Measurements from ENCODE around the gene JMJD8. TPM values are rescaled to one million over a fixed set of nuclear protein-coding genes. Genes with fewer than 3 reads are reported as not detected.

The JMJD8 gene
- total RNA-seq, 1 donor from 2014 or later = 57.6 TPM

DNA sequence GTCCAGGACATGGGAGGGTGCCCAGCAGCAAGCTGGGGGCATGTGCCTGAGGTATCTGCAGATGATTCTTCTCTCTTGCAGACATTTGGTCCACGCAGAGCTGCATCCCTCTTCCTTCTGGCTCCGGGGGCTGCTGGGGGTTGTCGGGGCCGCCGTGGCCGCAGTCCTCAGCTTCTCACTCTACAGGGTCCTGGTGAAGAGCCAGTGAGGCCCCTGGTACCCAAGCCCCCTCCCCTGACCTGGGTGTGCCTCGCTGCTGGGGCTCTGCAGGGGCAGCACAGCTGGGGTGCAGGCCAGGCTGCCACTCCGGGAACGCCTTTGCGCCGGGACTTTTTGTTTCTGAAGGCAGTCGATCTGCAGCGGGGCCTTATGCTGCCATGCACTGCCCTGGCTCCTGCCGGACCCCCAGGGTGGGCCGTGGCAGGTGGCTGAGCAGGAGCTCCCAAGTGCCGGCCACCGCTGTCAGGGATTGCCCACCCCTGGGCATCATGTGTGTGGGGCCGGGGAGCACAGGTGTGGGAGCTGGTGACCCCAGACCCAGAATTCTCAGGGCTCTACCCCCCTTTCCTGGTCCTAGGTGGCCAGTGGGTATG is 10.6 kb downstream of the JMJD8 start:
- no peaks in the 10 kb centered on the region for H3K27me3 Mint-ChIP-seq (ENCODE audit: unreplicated experiment)

GRCh38 chr16:672851-673250 is 11.3 kb downstream of the JMJD8 start:
- DNase-seq (ENCODE audit: extremely low spot score, unreplicated experiment) = no peak
- no peak overlapping the region for H3K4me3 Mint-ChIP-seq (ENCODE audit: unreplicated experiment)
- peaks cover 9% of the 10 kb centered on the region for H3K4me1 Mint-ChIP-seq (ENCODE audit: unreplicated experiment)
- H3K27ac Mint-ChIP-seq (ENCODE audit: unreplicated experiment) = no peak overlapping the region
- no peaks in the 10 kb centered on the region for H3K27me3 Mint-ChIP-seq (ENCODE audit: unreplicated experiment)
- TF ChIP-seq, protein P1, sequence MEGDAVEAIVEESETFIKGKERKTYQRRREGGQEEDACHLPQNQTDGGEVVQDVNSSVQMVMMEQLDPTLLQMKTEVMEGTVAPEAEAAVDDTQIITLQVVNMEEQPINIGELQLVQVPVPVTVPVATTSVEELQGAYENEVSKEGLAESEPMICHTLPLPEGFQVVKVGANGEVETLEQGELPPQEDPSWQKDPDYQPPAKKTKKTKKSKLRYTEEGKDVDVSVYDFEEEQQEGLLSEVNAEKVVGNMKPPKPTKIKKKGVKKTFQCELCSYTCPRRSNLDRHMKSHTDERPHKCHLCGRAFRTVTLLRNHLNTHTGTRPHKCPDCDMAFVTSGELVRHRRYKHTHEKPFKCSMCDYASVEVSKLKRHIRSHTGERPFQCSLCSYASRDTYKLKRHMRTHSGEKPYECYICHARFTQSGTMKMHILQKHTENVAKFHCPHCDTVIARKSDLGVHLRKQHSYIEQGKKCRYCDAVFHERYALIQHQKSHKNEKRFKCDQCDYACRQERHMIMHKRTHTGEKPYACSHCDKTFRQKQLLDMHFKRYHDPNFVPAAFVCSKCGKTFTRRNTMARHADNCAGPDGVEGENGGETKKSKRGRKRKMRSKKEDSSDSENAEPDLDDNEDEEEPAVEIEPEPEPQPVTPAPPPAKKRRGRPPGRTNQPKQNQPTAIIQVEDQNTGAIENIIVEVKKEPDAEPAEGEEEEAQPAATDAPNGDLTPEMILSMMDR (IDR thresholded peaks at IDR 0.05) = no peak
- no peaks in the 10 kb centered on the region for H3K9me3 Mint-ChIP-seq (ENCODE audit: unreplicated experiment)
- peaks cover 5% of the 10 kb centered on the region for H3K36me3 Mint-ChIP-seq (ENCODE audit: unreplicated experiment)

More for the DNA sequence above, 10.6 kb downstream of the JMJD8 start:
- no peaks in the 10 kb centered on the region for H3K9me3 Mint-ChIP-seq (ENCODE audit: unreplicated experiment)
- TF ChIP-seq, protein P1 (IDR thresholded peaks at IDR 0.05) = no peak
- H3K36me3 Mint-ChIP-seq (ENCODE audit: unreplicated experiment) = peaks cover 5% of the 10 kb centered on the region
- no peak for DNase-seq (ENCODE audit: extremely low spot score, unreplicated experiment)
- H3K27ac Mint-ChIP-seq (ENCODE audit: unreplicated experiment) = no peak overlapping the region
- H3K4me3 Mint-ChIP-seq (ENCODE audit: unreplicated experiment) = no peak overlapping the region
- H3K4me1 Mint-ChIP-seq (ENCODE audit: unreplicated experiment) = peaks cover 9% of the 10 kb centered on the region

GRCh38 chr16:672371-672770 is 11.8 kb downstream of the JMJD8 start:
- Mint-ChIP-seq H3K27me3 (ENCODE audit: unreplicated experiment) (no peaks in the 10 kb centered on the region), H3K4me3 (ENCODE audit: unreplicated experiment) (no peak overlapping the region), H3K9me3 (ENCODE audit: unreplicated experiment) (no peaks in the 10 kb centered on the region), H3K36me3 (ENCODE audit: unreplicated experiment) (peaks cover 5% of the 10 kb centered on the region), H3K27ac (ENCODE audit: unreplicated experiment) (no peak overlapping the region), H3K4me1 (ENCODE audit: unreplicated experiment) (peaks cover 12% of the 10 kb centered on the region)
- no peak for DNase-seq (ENCODE audit: extremely low spot score, unreplicated experiment)
- TF ChIP-seq, protein P1 (IDR thresholded peaks at IDR 0.05) = no peak

DNA sequence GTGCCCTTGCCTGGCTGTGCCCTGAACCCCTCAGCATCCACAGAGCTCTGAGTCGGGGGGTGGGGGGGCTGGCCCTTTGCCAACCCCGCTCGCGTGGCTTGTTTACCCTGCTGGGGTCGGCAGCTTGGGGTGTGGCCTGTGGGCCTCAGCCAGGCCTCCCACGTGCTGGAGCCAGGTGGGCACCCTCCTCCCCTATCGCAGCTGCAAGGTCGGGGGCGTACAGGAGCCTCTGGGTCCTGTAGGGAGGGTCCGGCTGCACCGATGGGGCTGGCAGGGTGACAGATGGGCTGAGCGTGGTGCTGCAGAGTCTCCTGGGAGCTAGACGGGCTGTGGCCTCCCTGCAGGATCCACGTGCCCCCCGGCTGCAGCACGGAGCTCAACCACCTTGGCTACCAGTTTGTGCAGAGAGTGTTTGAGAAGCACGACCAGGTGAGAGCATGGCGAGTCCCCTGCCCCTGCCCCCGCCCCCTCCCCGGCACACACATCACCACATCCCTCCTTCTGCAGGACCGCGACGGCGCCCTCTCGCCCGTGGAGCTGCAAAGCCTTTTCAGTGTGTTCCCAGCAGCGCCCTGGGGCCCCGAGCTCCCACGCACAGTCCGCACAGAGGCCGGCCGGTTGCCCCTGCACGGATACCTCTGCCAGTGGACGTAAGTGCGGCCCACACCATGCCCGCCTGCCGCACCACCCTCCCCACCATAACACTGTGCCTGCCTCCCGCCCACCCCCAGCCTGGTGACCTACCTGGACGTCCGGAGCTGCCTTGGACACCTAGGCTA is 12.6 kb downstream of the JMJD8 start:
- Mint-ChIP-seq H3K36me3 (ENCODE audit: unreplicated experiment) (peaks cover 5% of the 10 kb centered on the region), H3K27ac (ENCODE audit: unreplicated experiment) (no peak overlapping the region), H3K27me3 (ENCODE audit: unreplicated experiment) (no peaks in the 10 kb centered on the region), H3K9me3 (ENCODE audit: unreplicated experiment) (no peaks in the 10 kb centered on the region), H3K4me3 (ENCODE audit: unreplicated experiment) (no peak overlapping the region), H3K4me1 (ENCODE audit: unreplicated experiment) (peaks cover 12% of the 10 kb centered on the region)
- no peak for DNase-seq (ENCODE audit: extremely low spot score, unreplicated experiment)
- TF ChIP-seq, protein P1 (IDR thresholded peaks at IDR 0.05) = no peak

Data from osteocyte (in vitro differentiated cells).